Colonic mucosa (tissue), 4 donors: ENCODE results near the gene CFAP97D2. TPM values are rescaled to one million over a fixed set of nuclear protein-coding genes. Genes with fewer than 3 reads are reported as not detected.

ENCODE experiments used
- DNase-seq: peaks from one replicate; pipeline ENCODE4 v3.0.0-alpha.2; 2020
- H3K27ac ChIP-seq: fragments of 200-600 bp; one replicate; pipeline ENCODE4 v1.8.0; 2021
- H3K27me3 ChIP-seq: fragments of 200-600 bp; one replicate; pipeline ENCODE4 v1.8.0; 2021
- H3K36me3 ChIP-seq: fragments of 200-600 bp; one replicate; pipeline ENCODE4 v1.8.0; 2021
- H3K4me1 ChIP-seq: fragments of 200-600 bp; one replicate; pipeline ENCODE4 v1.8.0; 2021; ENCODE audit warnings: mild to moderate bottlenecking
- H3K4me3 ChIP-seq: fragments of 200-600 bp; one replicate; pipeline ENCODE4 v1.8.0; 2021
- H3K9ac ChIP-seq, 2 donors: one replicate each; pipeline ENCODE4 v1.7.0; 2013; ENCODE audit warnings: control low read depth in 2 of 2, low read depth in 2 of 2, low read length in 2 of 2
- H3K9me3 ChIP-seq: fragments of 200-600 bp; one replicate; pipeline ENCODE4 v1.8.0; 2021
- intact Hi-C: fragments of 100-400 bp; cut with DNase I; formaldehyde crosslinking; loops from one replicate; pipeline ENCODE4 v1.14.1; 2022
- total RNA-seq, 2 donors: library from RNA; stranded (reverse); fragmentation: NEBNext Ultra II Directional in 1 of 2; extraction: Animal tissue kit (Norgen Biotek cat#: 25700) in 1 of 2; gene quantifications; one replicate each; pipeline ENCODE4 v1.2.1, GENCODE V29; 2021
- TF ChIP-seq, protein P1 (sequence below): fragments of 200-600 bp; IDR thresholded peaks from one replicate; pipeline ENCODE4 v1.8.0; 2022; ENCODE audit warnings: antibody characterized with exemption, mild to moderate bottlenecking
- donor health status: healthy.
- donor health status: DM: no; HTN: no; CAD: no.
- donor health status: DM: no; HTN: no; CAD: no.

Gene CFAP97D2
- total RNA-seq, 2 donors from 2014 or later, result not detected

DNA sequence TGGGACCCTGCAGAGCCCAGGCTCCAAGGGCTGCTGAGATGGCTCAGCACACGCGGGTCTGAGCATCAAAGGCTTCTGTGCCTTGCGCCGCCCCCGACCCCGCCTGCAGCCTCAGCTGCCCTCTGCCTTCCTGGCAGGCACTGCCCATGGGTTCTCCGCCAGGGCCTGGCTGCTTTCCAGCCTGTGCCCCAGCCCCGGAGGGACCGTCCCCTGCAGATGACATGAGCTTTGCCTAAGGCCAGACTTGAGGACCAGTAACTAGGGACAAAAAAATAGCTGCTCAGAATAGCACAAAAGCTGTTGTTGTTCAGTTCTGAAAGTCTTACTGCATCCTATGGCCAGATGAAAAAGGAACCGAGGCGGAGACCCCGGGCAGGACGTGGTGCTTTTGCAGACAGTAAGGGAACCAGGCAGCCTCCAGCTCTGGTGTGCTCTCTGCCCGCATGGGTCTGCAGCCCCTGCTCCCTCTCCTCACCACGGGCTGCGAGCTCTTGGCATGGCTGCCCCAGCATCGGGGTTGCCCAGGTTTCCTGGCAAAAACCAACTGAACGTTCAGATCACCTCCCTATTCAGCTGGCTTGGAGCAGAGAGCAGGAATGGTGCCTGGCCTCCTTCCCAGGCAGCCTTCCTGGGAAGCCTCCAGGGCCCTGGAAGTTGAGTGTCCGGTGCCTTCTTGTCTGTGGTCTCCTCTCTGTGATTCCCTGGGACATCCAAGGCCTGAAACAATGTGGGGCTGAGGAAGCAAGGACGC is 12.5 kb upstream of the CFAP97D2 start:
- H3K4me3 ChIP-seq, result no peak overlapping the region
- H3K27me3 ChIP-seq, result no peaks in the 10 kb centered on the region
- intact Hi-C loops, result no loop called here
- no peaks in the 10 kb centered on the region for H3K9me3 ChIP-seq
- TF ChIP-seq, protein P1, sequence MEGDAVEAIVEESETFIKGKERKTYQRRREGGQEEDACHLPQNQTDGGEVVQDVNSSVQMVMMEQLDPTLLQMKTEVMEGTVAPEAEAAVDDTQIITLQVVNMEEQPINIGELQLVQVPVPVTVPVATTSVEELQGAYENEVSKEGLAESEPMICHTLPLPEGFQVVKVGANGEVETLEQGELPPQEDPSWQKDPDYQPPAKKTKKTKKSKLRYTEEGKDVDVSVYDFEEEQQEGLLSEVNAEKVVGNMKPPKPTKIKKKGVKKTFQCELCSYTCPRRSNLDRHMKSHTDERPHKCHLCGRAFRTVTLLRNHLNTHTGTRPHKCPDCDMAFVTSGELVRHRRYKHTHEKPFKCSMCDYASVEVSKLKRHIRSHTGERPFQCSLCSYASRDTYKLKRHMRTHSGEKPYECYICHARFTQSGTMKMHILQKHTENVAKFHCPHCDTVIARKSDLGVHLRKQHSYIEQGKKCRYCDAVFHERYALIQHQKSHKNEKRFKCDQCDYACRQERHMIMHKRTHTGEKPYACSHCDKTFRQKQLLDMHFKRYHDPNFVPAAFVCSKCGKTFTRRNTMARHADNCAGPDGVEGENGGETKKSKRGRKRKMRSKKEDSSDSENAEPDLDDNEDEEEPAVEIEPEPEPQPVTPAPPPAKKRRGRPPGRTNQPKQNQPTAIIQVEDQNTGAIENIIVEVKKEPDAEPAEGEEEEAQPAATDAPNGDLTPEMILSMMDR, result no peak
- no peaks in the 10 kb centered on the region for H3K36me3 ChIP-seq
- H3K4me1 ChIP-seq, result peaks cover 3% of the 10 kb centered on the region
- no peak overlapping the region for H3K9ac ChIP-seq
- DNase-seq, result no peak
- H3K27ac ChIP-seq, result no peak overlapping the region

DNA sequence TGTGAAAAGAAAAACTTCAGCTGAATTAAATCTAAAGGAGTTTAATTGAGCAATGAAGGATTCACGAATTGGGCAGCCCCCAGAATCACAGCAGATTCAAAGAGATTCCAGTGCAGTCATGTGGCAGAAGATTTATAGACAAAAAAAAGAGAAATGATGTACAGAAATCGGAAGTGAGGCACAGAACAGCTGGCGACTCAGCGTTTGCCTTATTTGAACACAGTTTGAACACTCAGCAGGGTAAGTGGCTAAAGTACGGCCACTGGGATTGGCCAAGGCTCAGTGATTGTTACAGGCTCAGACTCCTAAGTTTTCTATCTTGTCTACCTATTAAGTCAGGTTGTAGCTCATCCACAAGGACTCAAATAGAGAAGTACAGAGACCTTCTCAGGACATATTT is 11.6 kb upstream of the CFAP97D2 start:
- Histone ChIP-seq H3K9ac (no peak overlapping the region), H3K27ac (no peak overlapping the region), H3K36me3 (no peaks in the 10 kb centered on the region), H3K27me3 (no peaks in the 10 kb centered on the region), H3K4me3 (no peak overlapping the region), H3K4me1 (peaks cover 3% of the 10 kb centered on the region), H3K9me3 (no peaks in the 10 kb centered on the region)
- TF ChIP-seq, protein P1, result no peak
- intact Hi-C loops, result no loop called here
- no peak for DNase-seq

DNA sequence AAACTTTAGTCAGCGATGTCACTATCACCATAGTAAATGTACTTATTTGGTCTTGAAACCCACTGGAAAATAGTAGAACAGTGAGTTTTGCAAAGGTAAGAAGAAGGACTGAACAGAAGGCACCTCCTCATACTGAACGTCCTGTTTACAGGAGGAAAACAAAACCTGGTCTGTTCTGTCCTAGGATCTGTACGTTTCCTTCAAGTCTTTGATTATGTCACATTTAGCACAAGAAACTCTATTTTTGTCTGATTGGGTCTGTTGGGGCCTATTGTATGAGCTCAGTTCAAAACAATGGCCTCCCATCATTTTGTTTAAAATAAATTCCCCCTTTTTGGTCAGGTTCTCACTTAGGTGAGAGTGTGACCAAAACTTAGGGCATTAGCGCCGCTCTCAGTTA is 11.2 kb upstream of the CFAP97D2 start:
- H3K36me3 ChIP-seq, result no peaks in the 10 kb centered on the region
- H3K9me3 ChIP-seq, result no peaks in the 10 kb centered on the region
- no peak for DNase-seq
- no peaks in the 10 kb centered on the region for H3K27me3 ChIP-seq
- no peak overlapping the region for H3K9ac ChIP-seq
- intact Hi-C loops, result no loop called here
- H3K27ac ChIP-seq, result no peak overlapping the region
- H3K4me3 ChIP-seq, result no peak overlapping the region
- no peaks in the 10 kb centered on the region for H3K4me1 ChIP-seq
- TF ChIP-seq, protein P1, result no peak

DNA sequence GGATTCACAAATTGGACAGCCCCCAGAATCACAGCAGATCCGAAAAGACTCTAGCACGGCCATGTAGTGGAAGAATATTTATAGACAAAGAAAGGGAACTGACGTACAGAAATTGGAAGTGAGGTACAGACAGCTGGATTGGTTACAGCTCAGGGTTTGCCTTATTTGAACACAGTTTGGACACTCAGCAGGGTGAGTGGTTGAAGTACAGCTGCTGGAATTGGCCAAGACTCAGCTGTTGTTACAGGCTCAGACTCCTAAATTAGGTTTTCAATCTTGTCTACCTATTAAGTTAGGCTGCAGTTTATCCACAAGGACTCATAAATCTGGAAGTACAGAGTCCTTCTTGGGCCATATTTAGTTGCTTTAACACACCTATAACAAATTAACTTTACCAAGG is 5.8 kb upstream of the CFAP97D2 start:
- Histone ChIP-seq H3K36me3 (no peaks in the 10 kb centered on the region), H3K27me3 (no peaks in the 10 kb centered on the region), H3K9me3 (no peaks in the 10 kb centered on the region), H3K27ac (no peak overlapping the region), H3K9ac (no peak overlapping the region), H3K4me3 (no peak overlapping the region), H3K4me1 (no peaks in the 10 kb centered on the region)
- intact Hi-C loops, result no loop called here
- DNase-seq, result no peak
- TF ChIP-seq, protein P1, result no peak

DNA sequence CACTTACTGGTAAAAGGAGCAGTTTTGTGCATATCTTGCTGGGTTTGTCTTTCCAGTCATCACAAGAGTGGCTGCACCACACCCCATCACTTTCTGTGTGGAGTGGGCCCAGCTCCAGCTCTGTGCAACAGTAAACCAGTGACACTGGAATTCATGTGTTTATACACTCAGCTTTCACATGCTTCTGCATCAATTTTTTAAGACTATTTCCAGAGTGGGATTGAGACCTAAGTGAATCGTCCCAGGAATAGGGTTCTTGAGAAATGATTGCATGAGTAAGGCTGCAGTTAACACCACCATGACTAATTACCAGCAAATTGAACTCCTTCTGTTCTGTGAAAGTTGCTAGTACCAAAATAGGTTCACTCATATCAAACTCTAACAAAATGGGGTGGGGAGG is 5.3 kb upstream of the CFAP97D2 start:
- H3K9me3 ChIP-seq, result no peaks in the 10 kb centered on the region
- no peak overlapping the region for H3K27ac ChIP-seq
- H3K36me3 ChIP-seq, result no peaks in the 10 kb centered on the region
- H3K27me3 ChIP-seq, result no peaks in the 10 kb centered on the region
- no peaks in the 10 kb centered on the region for H3K4me1 ChIP-seq
- H3K4me3 ChIP-seq, result no peak overlapping the region
- TF ChIP-seq, protein P1, result no peak
- DNase-seq, result no peak
- no peak overlapping the region for H3K9ac ChIP-seq
- intact Hi-C loops, result no loop called here
